IMR-90 (cell line): ENCODE results near the gene PTPRN2.

Experiments
- BHLHE40 ChIP-seq: fragments of 150-350 bp; IDR thresholded peaks from 2 replicates; pipeline ENCODE4 v1.6.1; 2016; ENCODE audit warnings: mild to moderate bottlenecking, low read depth, low read length
- CHD1 ChIP-seq: IDR thresholded peaks from 2 replicates; pipeline ENCODE4 v1.6.1; 2012; ENCODE audit warnings: low read depth, low read length, improper control_type of control experiment
- FOS ChIP-seq: fragments of 150-350 bp; IDR thresholded peaks from 2 replicates; pipeline ENCODE4 v1.6.1; 2016; ENCODE audit warnings: low read depth, low read length
- SMC3 ChIP-seq: fragments of 150-350 bp; IDR thresholded peaks from 2 replicates; pipeline ENCODE4 v1.6.1; 2016; ENCODE audit warnings: low read depth, mild to moderate bottlenecking, antibody characterized with exemption, low read length, moderate library complexity
- TF ChIP-seq, protein P1 (sequence below): conservative IDR thresholded peaks from 2 replicates; pipeline ENCODE4 v1.5.1; 2012; ENCODE audit warnings: mild to moderate bottlenecking, low read depth, low read length, improper control_type of control experiment

DNA sequence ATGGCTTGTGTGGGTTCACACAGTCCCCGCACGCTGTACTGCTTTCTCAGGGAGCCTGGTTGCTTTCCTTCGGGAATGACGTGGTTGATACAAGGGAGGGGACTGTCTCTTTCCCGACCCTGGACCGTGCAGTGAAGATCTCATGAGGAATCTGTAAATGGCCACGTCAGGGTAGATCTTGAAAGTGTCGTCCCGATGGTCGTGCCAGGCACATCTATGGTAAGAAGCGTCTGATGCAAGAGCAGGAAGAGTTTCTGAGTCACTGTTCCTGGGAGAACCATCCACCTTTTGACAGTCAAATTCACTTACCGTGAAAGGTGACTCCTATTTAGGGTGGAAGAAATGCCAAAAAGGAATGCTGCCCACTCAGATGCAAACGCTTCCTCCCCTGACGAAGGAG is 500.4 kb downstream of the PTPRN2 start:
- TF ChIP-seq, protein P1, sequence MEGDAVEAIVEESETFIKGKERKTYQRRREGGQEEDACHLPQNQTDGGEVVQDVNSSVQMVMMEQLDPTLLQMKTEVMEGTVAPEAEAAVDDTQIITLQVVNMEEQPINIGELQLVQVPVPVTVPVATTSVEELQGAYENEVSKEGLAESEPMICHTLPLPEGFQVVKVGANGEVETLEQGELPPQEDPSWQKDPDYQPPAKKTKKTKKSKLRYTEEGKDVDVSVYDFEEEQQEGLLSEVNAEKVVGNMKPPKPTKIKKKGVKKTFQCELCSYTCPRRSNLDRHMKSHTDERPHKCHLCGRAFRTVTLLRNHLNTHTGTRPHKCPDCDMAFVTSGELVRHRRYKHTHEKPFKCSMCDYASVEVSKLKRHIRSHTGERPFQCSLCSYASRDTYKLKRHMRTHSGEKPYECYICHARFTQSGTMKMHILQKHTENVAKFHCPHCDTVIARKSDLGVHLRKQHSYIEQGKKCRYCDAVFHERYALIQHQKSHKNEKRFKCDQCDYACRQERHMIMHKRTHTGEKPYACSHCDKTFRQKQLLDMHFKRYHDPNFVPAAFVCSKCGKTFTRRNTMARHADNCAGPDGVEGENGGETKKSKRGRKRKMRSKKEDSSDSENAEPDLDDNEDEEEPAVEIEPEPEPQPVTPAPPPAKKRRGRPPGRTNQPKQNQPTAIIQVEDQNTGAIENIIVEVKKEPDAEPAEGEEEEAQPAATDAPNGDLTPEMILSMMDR = no peak
- TF ChIP-seq FOS = no peak
- TF ChIP-seq CHD1 = no peak
- no peak for TF ChIP-seq BHLHE40
- no peak for TF ChIP-seq SMC3
